GM12878 (cell line): ENCODE results near the gene PPP1R1B. TPM values are rescaled to one million over a fixed set of nuclear protein-coding genes. Genes with fewer than 3 reads are reported as not detected.

Experiments
- ATAC-seq: fragments of 200-7000 bp; cut with Tn5 transposase; 3 replicates; pipeline ENCODE4 v1.9.1; 2020; ENCODE audit warnings: mild to moderate bottlenecking, moderate library complexity
- BruUV-seq: library from RNA; stranded (reverse); fragments of 400-500 nt; replicated peaks from 2 replicates; lab custom pipeline; 2021; lab: Mats Ljungman, UMichigan
- CTCF ChIA-PET: fragments of 300-600 bp; sonication (Branson Sonifier 250); formaldehyde crosslinking; extraction: SDS; loops from one replicate; lab custom pipeline; 2021; ENCODE audit warnings: inconsistent platforms; lab: Yijun Ruan, JAX
- POLR2A ChIA-PET: fragments of 350-600 bp; formaldehyde crosslinking; extraction: SDS; loops from one replicate; lab custom pipeline; 2021; ENCODE audit warnings: inconsistent platforms; lab: Charles Lee
- RAD21 ChIA-PET: fragments of 300-600 bp; sonication (Branson Sonifier 250); formaldehyde crosslinking; loops from one replicate; lab custom pipeline; 2023; ENCODE audit warnings: antibody characterized with exemption; ENCODE audit not compliant: unreplicated experiment; lab: Charles Lee
- SMC1A ChIA-PET: fragments of 300-600 bp; sonication (Branson Sonifier 250); formaldehyde crosslinking; loops from one replicate; lab custom pipeline; 2023; ENCODE audit not compliant: unreplicated experiment, uncharacterized antibody; lab: Charles Lee
- DNase-seq: peaks from one replicate; pipeline ENCODE4 v3.0.0-alpha.2; 2011; ENCODE audit warnings: low read depth, low spot score
- FAIRE-seq: peaks from 3 replicates; lab custom pipeline; 2011; peaks lifted over from hg19 to GRCh38; lab: Jason Lieb, UNC
- H2AFZ ChIP-seq: 2 replicates; pipeline ENCODE4 v1.6.0; 2011; ENCODE audit warnings: low read depth, low read length, control low read depth; ENCODE audit not compliant: control insufficient read depth
- H3K27ac ChIP-seq: 2 replicates; pipeline ENCODE4 v1.5.1; 2011; ENCODE audit warnings: control low read depth; ENCODE audit not compliant: control insufficient read depth, insufficient read depth
- H3K27me3 ChIP-seq, 2 experiments: replicated peaks in 1 of 2; 2 replicates each; pipeline versions ENCODE4 v1.6.0 to v1.6.1; 2011; ENCODE audit warnings: low read length in 1 of 2; ENCODE audit not compliant: control insufficient read depth in 2 of 2, insufficient read depth in 2 of 2
- H3K36me3 ChIP-seq, 2 experiments: 2 replicates each; pipeline ENCODE4 v1.5.1; 2011; ENCODE audit warnings: low read length in 1 of 2; ENCODE audit not compliant: control insufficient read depth in 2 of 2, insufficient read depth in 2 of 2
- H3K4me1 ChIP-seq: 2 replicates; pipeline ENCODE4 v1.6.1; 2011; ENCODE audit warnings: mild to moderate bottlenecking, low read length, moderate library complexity, mixed read lengths; ENCODE audit not compliant: control insufficient read depth, insufficient read depth
- H3K4me2 ChIP-seq: 2 replicates; pipeline ENCODE4 v1.6.0; 2011; ENCODE audit warnings: control low read depth; ENCODE audit not compliant: control insufficient read depth, insufficient read depth
- H3K4me3 ChIP-seq: fragments of 200-600 bp; sonication (generic); 2 replicates; pipeline ENCODE4 v1.5.1; 2016
- H3K79me2 ChIP-seq: 2 replicates; pipeline ENCODE4 v1.6.0; 2011; ENCODE audit warnings: low read length; ENCODE audit not compliant: control insufficient read depth, insufficient read depth
- H3K9ac ChIP-seq: 2 replicates; pipeline ENCODE4 v1.8.0; 2011; ENCODE audit warnings: low read length, control low read depth, mixed read lengths; ENCODE audit not compliant: control insufficient read depth, insufficient read depth
- H3K9me3 ChIP-seq: replicated peaks from 3 replicates; pipeline ENCODE4 v1.5.1; 2011; ENCODE audit warnings: mild to moderate bottlenecking, low read length; ENCODE audit not compliant: control insufficient read depth, insufficient read depth
- H4K20me1 ChIP-seq: 2 replicates; pipeline ENCODE4 v1.6.0; 2011; ENCODE audit not compliant: control insufficient read depth, insufficient read depth
- ASH2L ChIP-seq: fragments of 300-600, 200-600 bp; sonication (generic); IDR thresholded peaks from 2 replicates; pipeline ENCODE4 v1.6.1; 2017; ENCODE audit warnings: low read depth, mild to moderate bottlenecking, borderline replicate concordance
- ATF7 ChIP-seq: fragments of 450-650 bp; IDR thresholded peaks from 2 replicates; pipeline ENCODE4 v1.6.1; 2016; ENCODE audit warnings: low read depth, mild to moderate bottlenecking
- CUX1 ChIP-seq: IDR thresholded peaks from 2 replicates; pipeline ENCODE4 v1.6.1; 2012; ENCODE audit warnings: improper control_type of control experiment, low read depth, low read length; ENCODE audit not compliant: insufficient replicate concordance
- GATAD2B ChIP-seq: fragments of 450-650 bp; conservative IDR thresholded peaks from 2 replicates; pipeline ENCODE4 v1.6.1; 2017; ENCODE audit warnings: low read depth, mild to moderate bottlenecking, moderate library complexity
- MYC ChIP-seq: IDR thresholded peaks from 2 replicates; pipeline ENCODE4 v1.6.1; 2011; ENCODE audit warnings: mild to moderate bottlenecking, low read length, moderate library complexity, inconsistent platforms; ENCODE audit not compliant: insufficient read depth, insufficient replicate concordance, insufficient read length, severe bottlenecking
- NFXL1 ChIP-seq: fragments of 450-650 bp; IDR thresholded peaks from 2 replicates; pipeline ENCODE4 v1.6.1; 2017; ENCODE audit warnings: antibody characterized with exemption, mild to moderate bottlenecking, borderline replicate concordance
- ZNF217 ChIP-seq: fragments of 450-650 bp; IDR thresholded peaks from 2 replicates; pipeline ENCODE4 v1.6.1; 2017; ENCODE audit warnings: antibody characterized with exemption, mild to moderate bottlenecking
- ZNF592 ChIP-seq: fragments of 450-650 bp; IDR thresholded peaks from 2 replicates; pipeline ENCODE4 v1.6.1; 2017; ENCODE audit warnings: mild to moderate bottlenecking, moderate library complexity
- WGBS: methylation state at CpG from one replicate; pipeline ENCODE4 v1.1.6; 2016; ENCODE audit warnings: low lambda C conversion rate; ENCODE audit not compliant: insufficient replicate concordance, insufficient coverage; ENCODE audit errors: missing lambda C conversion rate; 5-methylcytosine and 5-hydroxymethylcytosine counted together
- in situ Hi-C: fragments of 300-500 bp; cut with MboI; formaldehyde crosslinking; loops from 9 replicates; pipeline ENCODE4 v1.14.3; 2018; ENCODE audit warnings: mixed read lengths
- intact Hi-C: fragments of 100-400 bp; cut with micrococcal nuclease; formaldehyde crosslinking; loops from one replicate; pipeline ENCODE4 v1.14.2; 2022; ENCODE audit not compliant: unreplicated experiment
- polyA plus RNA-seq, 11 experiments: library from polyadenylated mRNA; depleted of rRNA in 4 of 11; unstranded in 6 of 11; stranded (reverse) in 5 of 11; fragments of >200 nt; fragmentation: Nextera tagmentation in 4 of 11; fragmentation: Illumina TruSeq in 1 of 11; extraction: Ambion mirVana in 4 of 11; extraction: Trizol in 1 of 11; gene quantifications; 1 replicate in 1 of 11; 2 replicates in 10 of 11; pipeline versions ENCODE4 v1.2.1 to v1.2.3, GENCODE V29; 2011 to 2016; ENCODE audit warnings: inconsistent platforms in 2 of 11, missing spikeins in 2 of 11, low read depth in 1 of 11
- total RNA-seq, 4 experiments: library from RNA; depleted of rRNA in 3 of 4; stranded (reverse); fragments of >200 nt in 3 of 4; fragmentation: Illumina TruSeq in 1 of 4; extraction: Trizol in 1 of 4; gene quantifications; 2 replicates each; pipeline versions ENCODE4 v1.2.1 to v1.2.3, GENCODE V29; 2013 to 2021

The PPP1R1B gene
- total and polyA plus RNA-seq, 10 of the 15 experiments (the other 5 are each of a cell fraction or from before 2014, with no cell fraction given), result 0.08 TPM; not detected in 9

DNA sequence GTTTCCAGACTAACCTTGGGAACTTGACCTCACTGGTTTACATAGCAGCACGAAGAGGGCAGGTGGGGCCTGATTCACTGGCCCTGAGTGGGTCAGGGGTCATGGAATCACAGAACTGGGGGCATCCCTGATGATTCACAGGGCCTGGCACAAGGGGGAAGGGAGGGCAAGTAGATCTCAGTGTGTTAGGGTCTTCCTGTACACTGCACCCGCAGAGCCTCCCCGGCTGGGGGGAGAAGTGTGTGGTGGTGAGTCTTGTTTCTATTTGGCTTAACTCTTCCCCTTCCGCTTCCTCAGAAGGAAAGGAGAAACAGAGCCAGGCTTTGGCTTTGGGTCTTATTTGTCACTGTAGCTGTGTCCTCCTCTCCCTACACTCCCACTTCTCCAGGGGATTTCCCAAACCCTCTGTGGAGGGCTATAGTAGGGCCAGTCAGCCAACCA is 13.9 kb downstream of the PPP1R1B start:
- Histone ChIP-seq H3K4me3 (no peak overlapping the region), H3K9ac (no peak overlapping the region), H3K27me3 (no peaks in the 10 kb centered on the region), H3K79me2 (peaks cover 39% of the 10 kb centered on the region), H4K20me1 (peaks cover 3% of the 10 kb centered on the region; the same call in 1 of the 2 replicates), H3K4me2 (0 out of 2 replicates have a peak overlapping the region, but pooled peaks have one; percentile 20), H3K4me1 (peaks cover 20% of the 10 kb centered on the region), H3K36me3 (no peaks in the 10 kb centered on the region; a peak in 1 of 4 replicates), H2AFZ (no peak overlapping the region), H3K9me3 (no peaks in the 10 kb centered on the region), H3K27ac (no peak overlapping the region)
- DNase-seq (no peak), ATAC-seq (no peak), FAIRE-seq (no peak)
- ChIA-PET CTCF (interaction anchor here (0.7 to 15.5 kb wide), 5 partner anchors 10 to 386 kb away, joined by 3 to 225 read pairs (median 10); no protein-coding TSS in a partner anchor), POLR2A (interaction anchor here (0.5 kb wide), 1 partner anchor 135 kb away, joined by 5 read pairs; no protein-coding TSS in a partner anchor), RAD21 (interaction anchor here (0.6 kb wide), 1 partner anchor 441 kb away, joined by 4 read pairs; the partner anchor contains the start of gene RPL19), SMC1A (interaction anchor here (1.0 kb wide), 1 partner anchor 30 kb away, joined by 3 read pairs; no protein-coding TSS in a partner anchor)
- BruUV-seq, result no TSS peak
- in situ Hi-C loops (no loop called here), intact Hi-C loops (no loop called here)
- 83% methylated on average over 4 of the region's 4 CpGs for WGBS
- no peak for TF ChIP-seq ZNF217
- TF ChIP-seq ZNF592, result no peak
- no peak for TF ChIP-seq NFXL1
- TF ChIP-seq ASH2L, result no peak
- TF ChIP-seq MYC, result no peak
- no peak for TF ChIP-seq ATF7
- TF ChIP-seq GATAD2B, result no peak
- no peak for TF ChIP-seq CUX1
